Activated CD8-positive, alpha-beta T cell treated with anti-CD3 and anti-CD28 coated beads, Interleukin-2, amount 10 ng/mL, durations not matched to agents 7 days and 5 days (primary cell): Measurements from ENCODE around the gene PPIB. TPM values are rescaled to one million over a fixed set of nuclear protein-coding genes. Genes with fewer than 3 reads are reported as not detected.
"Not testable (repeated sequence)": the region's sequence is repeated elsewhere in the genome, so short reads cannot be mapped to it uniquely, and the experiment has no call there.

Experiments used
- ATAC-seq: fragments of 150-1000 bp; cut with Tn5 transposase; one replicate; pipeline ENCODE4 v1.10.0; 2021; ENCODE audit warnings: moderate library complexity
- CTCF ChIA-PET: fragments of 350-600 bp; sonication (Branson Sonifier 250); formaldehyde crosslinking; loops from one replicate; lab custom pipeline; 2021; ENCODE audit warnings: antibody characterized with exemption; lab: Charles Lee
- POLR2A ChIA-PET: fragments of 350-600 bp; sonication (Branson Sonifier 250); formaldehyde crosslinking; loops from one replicate; lab custom pipeline; 2021; ENCODE audit warnings: antibody characterized with exemption; lab: Charles Lee
- DNase-seq: peaks from one replicate; pipeline ENCODE4 v3.0.0-alpha.2; 2020
- H3K27ac Mint-ChIP-seq: one replicate; pipeline ENCODE4 v1.8.0; 2021; ENCODE audit warnings: mild to moderate bottlenecking, mixed read lengths
- H3K27me3 Mint-ChIP-seq: one replicate; pipeline ENCODE4 v1.8.0; 2021; ENCODE audit warnings: low read depth, mixed read lengths
- H3K36me3 Mint-ChIP-seq: one replicate; pipeline ENCODE4 v1.8.0; 2021; ENCODE audit warnings: low read depth, mixed read lengths
- H3K4me1 Mint-ChIP-seq: one replicate; pipeline ENCODE4 v1.8.0; 2021; ENCODE audit warnings: low read depth, mixed read lengths
- H3K4me3 Mint-ChIP-seq: one replicate; pipeline ENCODE4 v1.8.0; 2021; ENCODE audit warnings: mild to moderate bottlenecking, mixed read lengths
- H3K9me3 Mint-ChIP-seq: one replicate; pipeline ENCODE4 v1.8.0; 2022; ENCODE audit warnings: mixed read lengths; ENCODE audit not compliant: insufficient read depth
- total RNA-seq, 2 experiments: library from RNA; stranded (reverse); gene quantifications; one replicate each; pipeline ENCODE4 v1.2.3, GENCODE V29; 2021

The PPIB gene
- total RNA-seq, 2 experiments from 2014 or later: 378 to 386 TPM

DNA sequence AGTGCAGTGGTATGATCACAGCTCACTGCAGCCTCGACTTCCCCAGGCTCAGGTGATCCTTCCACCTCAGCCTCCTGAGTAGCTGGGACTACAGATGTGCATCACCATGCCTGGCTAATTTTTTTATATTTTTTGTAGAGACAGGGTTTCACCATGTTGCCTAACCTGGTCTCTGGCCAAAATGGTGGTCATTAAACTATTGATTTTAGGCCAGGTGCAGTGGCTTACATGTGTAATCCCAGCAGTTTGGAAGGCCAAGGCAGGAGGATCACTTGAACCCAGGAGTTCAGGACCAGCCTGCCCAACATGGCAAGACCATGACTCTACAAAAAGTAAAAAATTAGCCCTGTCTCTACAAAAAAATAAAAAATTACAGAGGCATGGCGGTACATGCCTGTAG is 42.5 kb downstream of the PPIB start:
- H3K27me3 Mint-ChIP-seq, H3K9me3 Mint-ChIP-seq, ATAC-seq, H3K27ac Mint-ChIP-seq, H3K4me3 Mint-ChIP-seq, DNase-seq, POLR2A ChIA-PET, CTCF ChIA-PET, H3K4me1 Mint-ChIP-seq: not testable (repeated sequence)
- H3K36me3 Mint-ChIP-seq: peaks cover 47% of the 10 kb centered on the region

DNA sequence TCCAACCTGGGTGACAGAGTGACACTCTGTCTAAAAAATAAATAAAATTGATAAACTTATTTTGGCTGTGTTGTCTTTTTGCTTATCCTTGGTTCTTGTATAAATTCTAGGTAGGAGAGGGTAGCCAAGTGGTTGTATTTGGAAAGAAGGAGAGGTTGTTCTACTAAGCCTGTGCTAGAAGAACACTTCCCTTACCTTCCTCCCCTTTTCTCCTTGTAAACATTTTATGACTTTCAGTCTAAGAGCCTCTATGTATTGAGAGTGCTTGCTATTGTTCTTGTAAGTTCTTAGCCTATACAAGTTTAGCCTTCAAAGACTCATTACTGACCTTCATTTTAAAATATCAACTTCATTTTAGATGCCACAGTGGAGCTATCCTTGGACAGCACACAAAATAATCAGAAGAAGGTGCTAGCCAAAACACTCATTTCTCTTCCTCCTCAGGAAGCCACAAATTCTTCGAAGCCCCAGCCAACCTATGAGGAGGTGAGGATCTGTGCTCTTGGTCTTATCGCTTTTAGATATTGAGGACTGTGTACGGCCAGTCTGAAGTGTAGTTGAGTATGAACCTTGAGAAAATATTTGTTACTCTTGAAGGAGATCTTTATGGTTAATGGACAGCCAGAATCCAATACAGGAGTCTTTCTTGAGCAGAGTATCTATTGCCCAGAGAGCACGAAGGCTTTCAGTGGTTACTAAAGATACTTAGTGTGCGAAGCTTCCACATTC is 44.9 kb downstream of the PPIB start:
- no peaks in the 10 kb centered on the region for H3K9me3 Mint-ChIP-seq
- DNase-seq (no peak), ATAC-seq (no peak)
- H3K36me3 Mint-ChIP-seq: peaks cover 48% of the 10 kb centered on the region
- H3K27ac Mint-ChIP-seq: peak overlapping the region; percentile 13
- no peaks in the 10 kb centered on the region for H3K27me3 Mint-ChIP-seq
- CTCF ChIA-PET: interaction anchor here (0.8 to 1.9 kb wide), 4 partner anchors 12 to 50 kb away, joined by 3 to 10 read pairs (median 4); no protein-coding TSS in a partner anchor
- peaks cover 4% of the 10 kb centered on the region for H3K4me1 Mint-ChIP-seq
- POLR2A ChIA-PET: no interaction called here
- no peak overlapping the region for H3K4me3 Mint-ChIP-seq

DNA sequence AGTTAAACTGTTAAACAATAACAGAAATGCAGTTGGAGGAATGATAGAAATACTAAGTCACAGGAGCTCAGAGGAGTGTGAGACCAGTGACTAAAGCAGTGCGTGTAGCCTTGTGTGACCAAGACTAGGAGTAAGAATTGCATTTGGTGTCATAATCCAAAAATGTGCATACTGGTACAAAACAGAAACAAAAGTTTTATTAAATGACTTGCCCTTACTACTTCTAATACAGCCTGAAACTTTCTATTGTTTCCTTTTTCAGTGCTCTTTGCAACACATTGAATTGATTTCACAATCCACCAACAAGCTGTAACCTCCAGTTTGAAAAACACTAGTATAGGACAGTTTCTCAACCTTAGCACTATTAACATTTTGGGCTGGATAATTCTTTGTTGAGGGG is 49.9 kb downstream of the PPIB start:
- no peak for DNase-seq
- H3K36me3 Mint-ChIP-seq: peaks cover 34% of the 10 kb centered on the region
- H3K4me3 Mint-ChIP-seq: no peak overlapping the region
- H3K4me1 Mint-ChIP-seq: peaks cover 32% of the 10 kb centered on the region
- no peaks in the 10 kb centered on the region for H3K27me3 Mint-ChIP-seq
- peak overlapping the region; percentile 36 for H3K27ac Mint-ChIP-seq
- ChIA-PET CTCF (interaction anchor here (1.7 kb wide), 1 partner anchor 12 kb away, joined by 5 read pairs; no protein-coding TSS in a partner anchor), POLR2A (no interaction called here)
- no peak for ATAC-seq
- H3K9me3 Mint-ChIP-seq: no peaks in the 10 kb centered on the region

DNA sequence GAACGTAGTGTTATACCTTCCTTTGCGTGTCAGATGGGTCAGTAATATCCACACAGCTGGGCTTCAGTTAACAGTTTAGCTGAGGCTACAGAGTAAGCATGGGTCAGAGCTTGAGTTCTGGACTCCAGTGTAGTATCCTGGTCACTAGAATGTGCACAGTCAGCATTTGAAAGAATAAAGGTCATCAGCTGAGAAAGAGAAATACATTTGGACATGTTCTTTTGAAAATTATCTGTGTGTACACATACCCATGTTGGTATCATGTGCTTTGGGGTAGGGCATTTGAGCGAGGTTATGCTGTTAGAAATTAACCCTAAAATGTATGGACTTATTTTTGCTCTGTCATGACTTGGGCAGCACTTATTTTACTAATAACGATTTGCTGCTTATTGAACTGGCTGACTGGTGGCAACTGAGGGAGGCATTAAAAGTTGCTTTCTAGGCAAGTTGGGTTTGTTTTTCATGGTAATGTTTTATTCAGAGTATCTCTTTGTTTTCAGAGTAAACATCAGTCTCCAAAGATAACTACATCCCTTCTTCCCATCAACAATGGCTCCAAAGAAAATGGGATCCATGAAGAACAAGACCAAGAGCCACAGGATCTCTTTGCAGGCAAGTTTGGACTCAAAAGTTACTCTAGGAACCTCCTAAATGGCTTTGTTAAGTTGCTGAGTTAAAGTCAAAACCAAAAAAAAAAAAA is 50.6 kb downstream of the PPIB start:
- Mint-ChIP-seq H3K27me3 (no peaks in the 10 kb centered on the region), H3K36me3 (peaks cover 31% of the 10 kb centered on the region), H3K9me3 (no peaks in the 10 kb centered on the region), H3K4me3 (no peak overlapping the region), H3K27ac (peak overlapping the region; percentile 36), H3K4me1 (peaks cover 29% of the 10 kb centered on the region)
- CTCF ChIA-PET: interaction anchor here (1.7 kb wide), 1 partner anchor 41 kb away, joined by 7 read pairs; no protein-coding TSS in a partner anchor
- ATAC-seq: no peak
- POLR2A ChIA-PET: interaction anchor here (0.7 kb wide), 1 partner anchor 19 kb away, joined by 3 read pairs; no protein-coding TSS in a partner anchor
- DNase-seq: no peak

DNA sequence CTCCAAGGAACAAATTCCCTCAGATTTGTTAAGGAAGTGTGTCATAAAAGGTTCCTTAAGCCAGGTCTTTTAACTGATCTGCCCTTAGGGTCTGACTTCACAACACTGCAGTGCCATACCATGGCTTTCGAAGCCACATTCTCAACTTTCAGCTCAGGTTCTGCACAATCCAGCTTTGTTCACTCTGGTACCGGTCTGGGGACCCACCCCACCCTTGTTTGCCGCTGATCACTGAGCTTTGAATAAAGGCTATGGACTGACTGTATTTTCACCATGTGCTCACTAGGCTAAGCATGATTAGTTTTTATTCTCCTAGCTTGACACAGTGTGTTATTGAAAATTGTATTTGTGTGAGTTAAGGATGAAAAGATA is 51.2 kb downstream of the PPIB start:
- DNase-seq (no peak), ATAC-seq (no peak)
- POLR2A ChIA-PET: interaction anchor here (0.7 kb wide), 1 partner anchor 19 kb away, joined by 3 read pairs; no protein-coding TSS in a partner anchor
- Mint-ChIP-seq H3K4me1 (peaks cover 29% of the 10 kb centered on the region), H3K9me3 (no peaks in the 10 kb centered on the region), H3K27ac (no peak overlapping the region), H3K36me3 (peaks cover 28% of the 10 kb centered on the region), H3K4me3 (no peak overlapping the region), H3K27me3 (no peaks in the 10 kb centered on the region)
- CTCF ChIA-PET: interaction anchor here (0.7 to 1.7 kb wide), 2 partner anchors 18 to 42 kb away, joined by 3 to 7 read pairs; no protein-coding TSS in a partner anchor

DNA sequence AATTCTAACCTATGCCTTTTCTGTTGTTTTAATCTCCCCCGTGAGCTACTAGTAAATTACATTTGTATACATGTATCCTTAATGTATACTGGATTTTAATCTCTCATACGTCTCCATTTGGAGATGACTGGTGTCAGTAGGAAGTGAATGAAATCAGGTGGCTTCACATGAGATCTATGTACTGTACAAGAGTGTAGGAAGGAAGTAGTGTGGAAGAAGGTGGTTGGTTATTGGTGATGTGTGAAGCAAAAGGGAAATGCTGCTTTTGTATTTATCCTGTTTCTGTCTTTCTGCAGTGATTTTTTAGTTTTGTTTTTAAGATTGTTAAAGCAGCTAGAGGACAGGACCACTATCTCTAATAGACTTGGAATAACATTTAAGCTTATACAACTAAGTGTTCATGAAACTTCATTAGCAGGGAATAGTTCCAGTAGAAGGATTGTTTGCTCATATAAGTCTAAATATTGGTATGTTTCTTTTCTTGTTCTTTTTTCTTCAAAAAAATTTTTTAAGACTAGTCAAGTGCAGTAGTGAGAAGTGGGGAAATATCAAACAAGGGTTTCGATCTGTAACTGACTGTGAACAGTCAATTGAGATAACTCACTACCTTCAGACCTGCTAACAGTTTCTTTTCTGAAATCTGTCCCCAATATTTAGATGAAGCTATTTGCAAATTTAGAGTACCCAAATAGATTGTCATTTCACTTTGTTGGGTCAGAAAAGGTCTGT is 51.7 kb downstream of the PPIB start:
- peaks cover 29% of the 10 kb centered on the region for H3K4me1 Mint-ChIP-seq
- no peaks in the 10 kb centered on the region for H3K9me3 Mint-ChIP-seq
- H3K4me3 Mint-ChIP-seq: peak overlapping the region; percentile 24
- ChIA-PET POLR2A (interaction anchor here (0.7 kb wide), 1 partner anchor 18 kb away, joined by 3 read pairs; no protein-coding TSS in a partner anchor), CTCF (interaction anchor here (0.7 to 1.7 kb wide), 3 partner anchors 10 to 42 kb away, joined by 3 to 7 read pairs (median 3); no protein-coding TSS in a partner anchor)
- H3K36me3 Mint-ChIP-seq: peaks cover 28% of the 10 kb centered on the region
- peak overlapping the region; percentile 73 for H3K27ac Mint-ChIP-seq
- H3K27me3 Mint-ChIP-seq: no peaks in the 10 kb centered on the region
- ATAC-seq (peak; percentile 82), DNase-seq (no peak)

DNA sequence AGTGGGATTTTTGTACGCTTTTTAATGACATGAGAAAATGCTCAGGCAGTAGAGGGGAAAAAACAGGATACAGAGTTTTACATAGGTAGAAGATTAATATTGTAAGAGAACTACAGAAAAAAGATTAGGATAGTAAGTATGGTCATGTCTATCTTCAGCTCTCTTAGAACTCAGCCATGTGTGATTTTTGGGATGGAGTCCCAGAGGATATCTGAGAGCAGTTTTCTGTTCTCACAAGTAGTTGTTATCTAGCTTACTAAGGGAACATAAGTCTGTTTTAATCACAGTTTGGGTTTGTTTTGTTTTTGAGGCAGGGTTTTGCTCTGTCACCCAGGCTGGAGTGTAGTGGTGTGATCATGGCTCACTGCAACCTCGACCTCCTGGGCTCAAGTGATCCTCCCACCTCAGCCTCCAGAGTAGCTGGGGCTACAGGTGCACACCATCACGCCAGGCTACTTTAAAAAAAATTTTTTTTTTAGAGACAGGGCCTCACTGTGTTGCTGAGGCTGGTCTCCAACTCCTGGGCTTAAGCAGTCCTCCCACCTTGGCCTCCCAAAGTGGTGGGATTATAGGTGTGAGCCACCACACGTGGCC is 52.6 kb downstream of the PPIB start:
- not testable (repeated sequence) for H3K27me3 Mint-ChIP-seq, ATAC-seq, H3K4me3 Mint-ChIP-seq, DNase-seq, H3K9me3 Mint-ChIP-seq
- CTCF ChIA-PET: interaction anchor here (0.5 to 1.0 kb wide), 6 partner anchors 9 to 125 kb away, joined by 3 to 6 read pairs (median 3); no protein-coding TSS in a partner anchor
- Mint-ChIP-seq H3K4me1 (peaks cover 29% of the 10 kb centered on the region), H3K27ac (peak overlapping the region; percentile 73), H3K36me3 (peaks cover 26% of the 10 kb centered on the region)
- POLR2A ChIA-PET: interaction anchor here (0.6 kb wide), 1 partner anchor 320 kb away, joined by 3 read pairs; no protein-coding TSS in a partner anchor

DNA sequence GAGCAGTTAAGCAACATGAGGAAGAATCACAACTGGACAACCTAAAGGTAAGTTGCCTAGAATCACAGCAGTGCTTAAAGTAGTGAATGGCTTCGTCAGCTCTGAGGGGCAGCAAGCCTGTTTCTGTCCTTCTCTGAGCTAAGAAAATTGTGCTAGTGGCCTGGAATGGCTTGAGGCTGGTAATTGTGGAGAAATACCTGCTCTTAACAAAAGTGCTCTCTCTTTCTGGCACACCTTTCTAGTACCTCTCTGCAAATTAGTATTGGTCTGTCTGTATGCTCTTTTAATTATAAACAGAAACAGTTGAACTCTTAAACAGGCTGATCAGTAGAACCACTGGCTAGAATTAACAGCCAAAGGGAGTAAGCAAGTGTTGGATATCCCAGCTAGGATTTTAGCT is 55.5 kb downstream of the PPIB start:
- H3K36me3 Mint-ChIP-seq: peaks cover 10% of the 10 kb centered on the region
- ATAC-seq: no peak
- H3K9me3 Mint-ChIP-seq: no peaks in the 10 kb centered on the region
- peaks cover 29% of the 10 kb centered on the region for H3K4me1 Mint-ChIP-seq
- no peak overlapping the region for H3K4me3 Mint-ChIP-seq
- ChIA-PET CTCF (interaction anchor here (0.9 to 2.1 kb wide), 2 partner anchors 11 to 73 kb away, joined by 3 to 9 read pairs; partner anchors contain the start of gene SNX1), POLR2A (no interaction called here)
- H3K27ac Mint-ChIP-seq: no peak overlapping the region
- DNase-seq: no peak
- H3K27me3 Mint-ChIP-seq: no peaks in the 10 kb centered on the region

Other genes starting within 250 kb of the PPIB start
- gene DAPK2, start 116.5 kb downstream of the PPIB start, total RNA-seq: 1 to 10 TPM; 1.3 to 1.5 TPM
- gene CIAO2A, start 69.2 kb downstream of the PPIB start, total RNA-seq: 10 to 100 TPM; 78.7 to 80.9 TPM
- gene SNX1, start 67.0 kb downstream of the PPIB start, total RNA-seq: 100 to 1,000 TPM; 109 to 124 TPM
- under 1 TPM; 0.47 to 0.58 TPM for gene SNX22, start 11.3 kb downstream of the PPIB start, total RNA-seq
- 10 to 100 TPM; 26.8 to 28.2 TPM for gene CSNK1G1, start 193.2 kb upstream of the PPIB start, total RNA-seq
- gene PCLAF, start 218.4 kb upstream of the PPIB start, total RNA-seq: 100 to 1,000 TPM; 135 to 153 TPM
- 10 to 100 TPM; 22.3 to 23.0 TPM for gene TRIP4, start 224.8 kb upstream of the PPIB start, total RNA-seq